Glomerular endothelial cell (primary cell): ENCODE results near the gene CLEC20A. TPM values are rescaled to one million over a fixed set of nuclear protein-coding genes. Genes with fewer than 3 reads are reported as not detected.

Experiments
- total RNA-seq: library from RNA; depleted of rRNA; stranded (reverse); fragments of >200 nt; gene quantifications from 2 replicates; pipeline ENCODE4 v1.2.3, GENCODE V29; 2015

The CLEC20A gene
- total RNA-seq, 1 donor from 2014 or later: not detected

Other genes starting within 250 kb of the CLEC20A start
- not detected in 2 replicates for gene TEX35, start 16.1 kb upstream of the CLEC20A start, total RNA-seq
- gene RALGPS2, start 228.3 kb upstream of the CLEC20A start, total RNA-seq: 28.6 and 37.7 TPM in 2 replicates